GM10248 (cell line): Measurements from ENCODE around the gene HEXD.

Experiments
- CTCF ChIA-PET: fragments of 300-600 bp; sonication (Branson Sonifier 250); formaldehyde crosslinking; extraction: SDS; loops from one replicate; lab custom pipeline; 2021; ENCODE audit warnings: antibody characterized with exemption; lab: Yijun Ruan, JAX
- POLR2A ChIA-PET: fragments of 350-650 bp; sonication (Branson Sonifier 250); formaldehyde crosslinking; extraction: SDS; loops from one replicate; lab custom pipeline; 2020; ENCODE audit warnings: antibody characterized with exemption; lab: Yijun Ruan, JAX
- DNase-seq: peaks from one replicate; pipeline ENCODE4 v3.0.0; 2012; ENCODE audit errors: extremely low spot score
- TF ChIP-seq, protein P1 (sequence below): IDR thresholded peaks from 2 replicates; pipeline ENCODE4 v1.5.1; 2012; ENCODE audit warnings: mild to moderate bottlenecking, low read depth; ENCODE audit errors: extremely low read depth, missing control alignments, control extremely low read depth

HEXD gene

DNA sequence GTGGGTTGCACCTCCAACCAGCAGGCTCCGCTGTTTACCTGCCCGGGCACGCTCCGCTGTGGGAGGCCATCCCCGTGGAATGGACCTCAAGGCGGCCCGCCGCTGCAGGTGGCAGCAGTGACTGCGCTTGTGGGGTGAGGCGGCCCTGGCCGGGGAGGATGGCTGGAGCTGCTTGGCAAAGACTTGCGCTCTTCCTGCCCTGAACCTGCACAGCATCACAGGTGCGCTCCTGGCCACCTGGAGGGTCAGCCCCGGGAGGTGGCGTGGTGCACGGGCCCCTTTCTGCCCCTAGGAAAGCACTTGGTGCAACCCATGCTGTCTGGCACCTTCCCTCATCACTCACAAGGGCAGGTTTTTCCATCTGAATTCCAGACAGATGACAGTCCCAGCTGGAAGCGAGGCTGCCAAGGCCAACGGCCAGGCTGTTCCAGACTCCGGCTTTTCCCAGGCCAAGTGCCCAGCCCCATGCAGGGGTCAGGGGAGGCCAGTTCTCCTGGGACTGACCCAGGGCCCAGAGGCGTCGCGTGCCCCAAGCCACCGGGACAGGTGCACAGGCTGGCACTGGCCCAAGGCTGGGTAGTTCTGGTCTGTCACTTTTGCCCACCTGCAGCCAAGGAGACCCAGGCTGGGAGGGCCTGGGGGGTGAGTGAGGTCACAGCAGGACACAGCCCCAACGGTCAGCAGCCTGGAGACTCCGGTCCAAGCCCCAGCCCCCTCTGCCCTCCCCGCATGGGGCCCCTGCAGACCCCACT, 33.2 kb upstream of the HEXD start:
- DNase-seq, result no peak
- POLR2A ChIA-PET, result no interaction called here
- CTCF ChIA-PET, result no interaction called here
- TF ChIP-seq, protein P1, sequence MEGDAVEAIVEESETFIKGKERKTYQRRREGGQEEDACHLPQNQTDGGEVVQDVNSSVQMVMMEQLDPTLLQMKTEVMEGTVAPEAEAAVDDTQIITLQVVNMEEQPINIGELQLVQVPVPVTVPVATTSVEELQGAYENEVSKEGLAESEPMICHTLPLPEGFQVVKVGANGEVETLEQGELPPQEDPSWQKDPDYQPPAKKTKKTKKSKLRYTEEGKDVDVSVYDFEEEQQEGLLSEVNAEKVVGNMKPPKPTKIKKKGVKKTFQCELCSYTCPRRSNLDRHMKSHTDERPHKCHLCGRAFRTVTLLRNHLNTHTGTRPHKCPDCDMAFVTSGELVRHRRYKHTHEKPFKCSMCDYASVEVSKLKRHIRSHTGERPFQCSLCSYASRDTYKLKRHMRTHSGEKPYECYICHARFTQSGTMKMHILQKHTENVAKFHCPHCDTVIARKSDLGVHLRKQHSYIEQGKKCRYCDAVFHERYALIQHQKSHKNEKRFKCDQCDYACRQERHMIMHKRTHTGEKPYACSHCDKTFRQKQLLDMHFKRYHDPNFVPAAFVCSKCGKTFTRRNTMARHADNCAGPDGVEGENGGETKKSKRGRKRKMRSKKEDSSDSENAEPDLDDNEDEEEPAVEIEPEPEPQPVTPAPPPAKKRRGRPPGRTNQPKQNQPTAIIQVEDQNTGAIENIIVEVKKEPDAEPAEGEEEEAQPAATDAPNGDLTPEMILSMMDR, result no peak

GRCh38 chr17:82385559-82386254, 32.4 kb upstream of the HEXD start:
- TF ChIP-seq, protein P1, result no peak
- ChIA-PET POLR2A (no interaction called here), CTCF (no interaction called here)
- DNase-seq, result no peak

DNA sequence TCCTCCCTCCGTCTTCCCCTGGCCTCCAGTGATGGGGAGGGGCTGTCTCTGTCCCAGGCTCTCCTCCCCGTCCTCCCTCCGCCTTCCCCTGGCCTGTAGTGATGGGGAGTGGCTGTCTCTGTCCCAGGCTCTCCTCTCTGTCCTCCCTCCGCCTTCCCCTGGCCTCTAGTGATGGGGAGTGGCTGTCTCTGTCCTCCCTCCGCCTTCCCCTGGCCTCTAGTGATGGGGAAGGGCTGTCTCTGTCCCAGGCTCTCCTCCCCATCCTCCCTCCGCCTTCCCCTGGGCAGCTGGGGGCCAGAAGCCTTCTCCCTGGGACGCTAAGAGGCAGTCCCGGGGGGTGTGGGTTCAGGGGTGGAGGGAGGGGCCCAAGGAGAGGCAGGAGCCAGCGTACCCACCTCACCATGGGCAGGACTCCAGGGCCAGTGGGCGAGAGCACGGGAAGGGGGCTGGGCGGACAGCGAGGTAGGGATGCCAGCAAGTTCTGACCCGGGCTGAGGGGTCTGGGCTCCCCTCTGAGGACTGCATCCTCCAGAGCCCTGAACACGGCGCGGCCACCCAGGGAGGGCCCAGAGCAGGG, 31.8 kb upstream of the HEXD start:
- no peak for DNase-seq
- TF ChIP-seq, protein P1, result no peak
- CTCF ChIA-PET, result no interaction called here
- POLR2A ChIA-PET, result no interaction called here

GRCh38 chr17:82386881-82387704, 31.1 kb upstream of the HEXD start:
- ChIA-PET CTCF (no interaction called here), POLR2A (no interaction called here)
- TF ChIP-seq, protein P1, result no peak
- DNase-seq, result no peak

DNA sequence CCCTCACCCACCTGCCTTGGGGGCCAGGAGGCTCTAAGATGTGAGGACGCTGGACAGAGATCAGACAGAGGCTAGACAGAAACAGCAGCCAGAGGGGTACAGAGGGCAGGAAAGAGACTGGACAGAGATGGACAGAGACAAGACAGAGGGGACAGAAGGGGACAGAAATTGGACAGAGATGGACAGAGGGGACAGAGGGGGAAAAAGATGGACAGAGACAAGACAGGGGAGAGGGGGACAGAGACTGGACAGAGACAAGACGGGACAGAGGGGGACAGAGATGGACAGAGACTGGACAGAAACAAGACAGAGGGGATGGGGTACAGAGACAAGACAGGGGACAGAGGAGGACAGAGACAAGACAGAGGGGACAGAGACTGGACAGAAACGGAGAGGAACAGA, 30.4 kb upstream of the HEXD start:
- DNase-seq, result no peak
- CTCF ChIA-PET, result interaction anchor here (1.1 kb wide), 1 partner anchor 22 kb away, joined by 3 read pairs; no protein-coding TSS in a partner anchor
- TF ChIP-seq, protein P1, result no peak
- POLR2A ChIA-PET, result no interaction called here
